ENCODE results near the gene EXOC2.

Gene EXOC2

GRCh38 chr6:527989-528673, 164.8 kb downstream of the EXOC2 start:
- DNase-seq (ENCODE audit: low read depth): no peak

- no peak for DNase-seq (ENCODE audit: low read depth)
Observed at GRCh38 chr6:524803-525202, 168.1 kb downstream of the EXOC2 start.

GRCh38 chr6:520820-521219, 172.1 kb downstream of the EXOC2 start:
- no peak for DNase-seq (ENCODE audit: low read depth)

GRCh38 chr6:518218-518617, 174.7 kb downstream of the EXOC2 start:
- peak; percentile 3 for DNase-seq (ENCODE audit: low read depth)

GRCh38 chr6:516213-516612, 176.7 kb downstream of the EXOC2 start:
- no peak for DNase-seq (ENCODE audit: low read depth)

- no peak for DNase-seq (ENCODE audit: low read depth)
Observed at GRCh38 chr6:515267-515666, 177.7 kb downstream of the EXOC2 start.

- DNase-seq (ENCODE audit: low read depth): no peak
Observed at GRCh38 chr6:514396-514978, 178.5 kb downstream of the EXOC2 start.

GRCh38 chr6:513961-514360, 179.0 kb downstream of the EXOC2 start:
- no peak for DNase-seq (ENCODE audit: low read depth)

GRCh38 chr6:513058-513457, 179.9 kb downstream of the EXOC2 start:
- no peak for DNase-seq (ENCODE audit: low read depth)

- no peak for DNase-seq (ENCODE audit: low read depth)
Observed at GRCh38 chr6:511488-512137, 181.3 kb downstream of the EXOC2 start.

- no peak for DNase-seq (ENCODE audit: low read depth)
Observed at GRCh38 chr6:509676-510075, 183.3 kb downstream of the EXOC2 start.

GRCh38 chr6:508614-509013, 184.3 kb downstream of the EXOC2 start:
- no peak for DNase-seq (ENCODE audit: low read depth)

GRCh38 chr6:508006-508405, 184.9 kb downstream of the EXOC2 start:
- no peak for DNase-seq (ENCODE audit: low read depth)

GRCh38 chr6:506920-507622, 185.9 kb downstream of the EXOC2 start:
- DNase-seq (ENCODE audit: low read depth): no peak

- no peak for DNase-seq (ENCODE audit: low read depth)
Observed at GRCh38 chr6:506508-506907, 186.4 kb downstream of the EXOC2 start.

- no peak for DNase-seq (ENCODE audit: low read depth)
Observed at GRCh38 chr6:505374-505773, 187.6 kb downstream of the EXOC2 start.

- no peak for DNase-seq (ENCODE audit: low read depth)
Observed at GRCh38 chr6:504446-504980, 188.4 kb downstream of the EXOC2 start.

- DNase-seq (ENCODE audit: low read depth): no peak
Observed at GRCh38 chr6:503610-504362, 189.2 kb downstream of the EXOC2 start.

GRCh38 chr6:502761-503160, 190.2 kb downstream of the EXOC2 start:
- no peak for DNase-seq (ENCODE audit: low read depth)

GRCh38 chr6:501891-502601, 190.9 kb downstream of the EXOC2 start:
- DNase-seq (ENCODE audit: low read depth): no peak

- DNase-seq (ENCODE audit: low read depth): no peak
Observed at GRCh38 chr6:499617-500016, 193.3 kb downstream of the EXOC2 start.

Data from EH (cell line).